ENCODE measurements around the gene KCNS1. TPM values are rescaled to one million over a fixed set of nuclear protein-coding genes. Genes with fewer than 3 reads are reported as not detected.

KCNS1 gene
- total and polyA plus RNA-seq, 2 of the 8 experiments (the other 6 are each of a cell fraction or from before 2014, with no cell fraction given) = 1.4 to 1.8 TPM

- Histone ChIP-seq H2BK20ac (ENCODE audit: low read length) (no peak overlapping the region), H3K27me3 (replicated peaks in 1 of 4; ENCODE audit: control insufficient read depth in 3 of 4, extremely low read depth in 1 of 4, insufficient read depth in 3 of 4, low read length in 3 of 4) (no peaks in the 10 kb centered on the region), H2AK5ac (ENCODE audit: low read depth, low read length) (no peak overlapping the region), H3K27ac (ENCODE audit: low read depth, low read length) (no peak overlapping the region), H4K91ac (replicated peaks; ENCODE audit: insufficient read length, low read length) (no peak overlapping the region), H3K4me1 (replicated peaks in 1 of 4; ENCODE audit: control insufficient read depth in 3 of 4, insufficient read depth in 4 of 4, low read length in 3 of 4) (peaks cover 0 to 14% (median 2%) of the 10 kb centered on the region in 4 experiments; a peak in 3 of 7 replicates), H3K9me3 (ENCODE audit: insufficient read depth in 2 of 2, low read depth in 1 of 2, low read length in 1 of 2) (no peaks in the 10 kb centered on the region), H2BK15ac (ENCODE audit: low read length) (no peak overlapping the region), H3K79me2 (ENCODE audit: control insufficient read depth in 1 of 2, insufficient read depth in 2 of 2, low read length in 2 of 2) (no peaks in the 10 kb centered on the region), H3K79me1 (ENCODE audit: low read depth, low read length) (no peaks in the 10 kb centered on the region; the same call in 1 of the 2 replicates), H3K56ac (replicated peaks; ENCODE audit: insufficient read length, low read depth, low read length) (no peak overlapping the region), H3K4ac (replicated peaks; ENCODE audit: insufficient read length, low read depth, low read length) (no peak overlapping the region), H3K18ac (ENCODE audit: extremely low read depth, low read length) (no peak overlapping the region), H4K8ac (ENCODE audit: extremely low read depth, insufficient read depth, low read length) (no peak overlapping the region), H3K4me2 (ENCODE audit: insufficient read depth in 1 of 2, low read depth in 2 of 2, low read length in 2 of 2) (no peak overlapping the region), H3K23me2 (ENCODE audit: low read depth, low read length) (no peaks in the 10 kb centered on the region), H3K4me3 (ENCODE audit: extremely low read depth in 1 of 4, insufficient read depth in 2 of 4, low read depth in 3 of 4, low read length in 4 of 4) (no peak overlapping the region), H2BK12ac (ENCODE audit: low read depth, low read length) (no peak overlapping the region), H2AFZ (ENCODE audit: low read length) (no peak overlapping the region), H2BK120ac (replicated peaks; ENCODE audit: low read depth, low read length) (no peak overlapping the region), H3K23ac (ENCODE audit: insufficient read length) (no peak overlapping the region), H3K14ac (ENCODE audit: insufficient read length) (no peak overlapping the region), H4K20me1 (replicated peaks in 1 of 2; ENCODE audit: control insufficient read depth in 1 of 2, insufficient read depth in 2 of 2, low read length in 2 of 2) (no peaks in the 10 kb centered on the region), H3K36me3 (ENCODE audit: control insufficient read depth in 2 of 4, insufficient read depth in 4 of 4, low read length in 3 of 4) (no peaks in the 10 kb centered on the region; a peak in 2 of 8 replicates), H4K5ac (ENCODE audit: insufficient read length, low read depth, low read length) (no peak overlapping the region), H3K9ac (replicated peaks in 1 of 4; ENCODE audit: extremely low read depth in 1 of 4, low read depth in 3 of 4, low read length in 3 of 4) (no peak overlapping the region), H2BK5ac (ENCODE audit: low read depth, low read length) (no peak overlapping the region)
- no peak for DNase-seq (ENCODE audit: low read depth in 1 of 2, low spot score in 2 of 2)
- WGBS, 2 experiments (ENCODE audit: extremely low coverage in 1 of 2, insufficient coverage in 1 of 2, insufficient read length in 1 of 2, insufficient replicate concordance in 2 of 2, low coverage in 1 of 2, low lambda C conversion rate in 2 of 2, missing lambda C conversion rate in 1 of 2) = 89% methylated on average over 3 of the region's 3 CpGs; no CpG with 5 or more reads in 1 of the 2 experiments
- ChIA-PET POLR2A (ENCODE audit: partially characterized antibody) (interaction anchor here (0.8 to 2.0 kb wide), 4 partner anchors 24 to 67 kb away, joined by 3 to 5 read pairs (median 3); no protein-coding TSS in a partner anchor), CTCF (ENCODE audit: partially characterized antibody) (interaction anchor here (0.6 to 15.3 kb wide), 28 partner anchors 9 to 480 kb away, joined by 3 to 233 read pairs (median 4); partner anchors contain the start of genes KCNS1 and WFDC5)
- FAIRE-seq = no peak
- no peak for TF ChIP-seq POLR2A (IDR thresholded peaks at IDR 0.05; ENCODE audit: control extremely low read depth in 1 of 2, low read depth in 2 of 2, low read length in 2 of 2)
- no peak for TF ChIP-seq ASH2L (IDR thresholded peaks at IDR 0.05; ENCODE audit: low read length)
- no peak for TF ChIP-seq HDAC6 (IDR thresholded peaks at IDR 0.05; ENCODE audit: low read depth, low read length)
- no peak for TF ChIP-seq SIRT6 (IDR thresholded peaks at IDR 0.05; ENCODE audit: low read length)
- TF ChIP-seq CTBP2 (IDR thresholded peaks at IDR 0.05; ENCODE audit: borderline replicate concordance, insufficient read depth, insufficient read length, low read length) = no peak
- TF ChIP-seq CEBPB (IDR thresholded peaks at IDR 0.05; ENCODE audit: low read depth, low read length) = no peak
- no peak for TF ChIP-seq NRF1 (IDR thresholded peaks at IDR 0.05; ENCODE audit: low read depth, low read length)
- TF ChIP-seq HDAC2 (IDR thresholded peaks at IDR 0.05; ENCODE audit: borderline replicate concordance in 1 of 2, low read depth in 2 of 2, low read length in 2 of 2) = no peak
- TF ChIP-seq ATF2 (IDR thresholded peaks at IDR 0.05; ENCODE audit: low read length) = no peak
- TF ChIP-seq CHD2 (IDR thresholded peaks at IDR 0.05; ENCODE audit: low read length) = no peak
- TF ChIP-seq GABPA (IDR thresholded peaks at IDR 0.05; ENCODE audit: borderline replicate concordance, insufficient read depth, low read length) = no peak
- TF ChIP-seq E2F6 (IDR thresholded peaks at IDR 0.05) = no peak
Measured at GRCh38 chr20:45044601-45045000, 56.3 kb downstream of the KCNS1 start.
